GM23338 (cell line): ENCODE data around the gene CTSF. TPM values are rescaled to one million over a fixed set of nuclear protein-coding genes. Genes with fewer than 3 reads are reported as not detected.

Experiments used
- ATAC-seq: fragments of 200-7000 bp; cut with Tn5 transposase; 3 replicates; pipeline ENCODE4 v1.9.1; 2020
- DNase-seq: peaks from one replicate; pipeline ENCODE4 v3.0.0-alpha.2; 2015; ENCODE audit warnings: low spot score
- H2AFZ ChIP-seq: fragments of 200-600 bp; sonication (generic); 2 replicates; pipeline ENCODE4 v1.8.0; 2016; ENCODE audit warnings: antibody characterized with exemption, mild to moderate bottlenecking, moderate library complexity
- H3F3A ChIP-seq: fragments of 200-600 bp; sonication (generic); replicated peaks from 2 replicates; pipeline ENCODE4 v1.8.0; 2017; ENCODE audit warnings: antibody characterized with exemption, mixed run types, low read depth
- H3K27ac ChIP-seq: fragments of 200-600 bp; sonication (generic); 2 replicates; pipeline ENCODE4 v1.6.1; 2016; ENCODE audit warnings: low read depth
- H3K27me3 ChIP-seq: fragments of 200-600 bp; sonication (generic); 2 replicates; pipeline ENCODE4 v1.8.0; 2016; ENCODE audit warnings: mild to moderate bottlenecking, mixed run types, moderate library complexity; ENCODE audit not compliant: insufficient read depth
- H3K36me3 ChIP-seq: fragments of 200-600 bp; sonication (generic); 2 replicates; pipeline ENCODE4 v1.8.0; 2016; ENCODE audit warnings: mild to moderate bottlenecking; ENCODE audit not compliant: insufficient read depth
- H3K4me1 ChIP-seq: fragments of 200-600 bp; sonication (generic); 2 replicates; pipeline ENCODE4 v1.8.0; 2016; ENCODE audit warnings: mild to moderate bottlenecking, moderate library complexity; ENCODE audit not compliant: insufficient read depth
- H3K4me2 ChIP-seq: fragments of 200-600 bp; sonication (generic); 2 replicates; pipeline ENCODE4 v1.7.1; 2017; ENCODE audit warnings: mixed run types
- H3K4me3 ChIP-seq: fragments of 200-600 bp; sonication (generic); 2 replicates; pipeline ENCODE4 v1.6.1; 2016; ENCODE audit warnings: mixed run types
- H3K79me2 ChIP-seq: fragments of 200-600 bp; sonication (generic); replicated peaks from 2 replicates; pipeline ENCODE4 v1.8.0; 2017; ENCODE audit warnings: mild to moderate bottlenecking; ENCODE audit not compliant: insufficient read depth
- H3K9me2 ChIP-seq: fragments of 200-600 bp; sonication (generic); 2 replicates; pipeline ENCODE4 v1.8.0; 2017; ENCODE audit not compliant: insufficient read depth
- H4K20me1 ChIP-seq: fragments of 200-600 bp; sonication (generic); replicated peaks from 2 replicates; pipeline ENCODE4 v1.8.0; 2017; ENCODE audit warnings: mild to moderate bottlenecking; ENCODE audit not compliant: insufficient read depth
- H3K27ac Mint-ChIP-seq: 2 replicates; pipeline ENCODE4 v1.8.0; 2020; ENCODE audit warnings: inconsistent platforms, mild to moderate bottlenecking, moderate library complexity, mixed read lengths
- H3K27me3 Mint-ChIP-seq: 3 replicates; pipeline ENCODE4 v1.8.0; 2022; ENCODE audit warnings: low read depth, mild to moderate bottlenecking, moderate library complexity, mixed read lengths, inconsistent platforms; ENCODE audit not compliant: insufficient read depth, poor library complexity
- H3K36me3 Mint-ChIP-seq: 3 replicates; pipeline ENCODE4 v1.8.0; 2021; ENCODE audit warnings: low read depth, mild to moderate bottlenecking, inconsistent platforms, moderate library complexity, mixed read lengths
- H3K4me1 Mint-ChIP-seq: 3 replicates; pipeline ENCODE4 v1.8.0; 2020; ENCODE audit warnings: mild to moderate bottlenecking, inconsistent platforms, mixed read lengths
- H3K4me3 Mint-ChIP-seq: 3 replicates; pipeline ENCODE4 v1.8.0; 2021; ENCODE audit warnings: moderate library complexity, mild to moderate bottlenecking, inconsistent platforms, mixed read lengths
- H3K9me3 Mint-ChIP-seq: 3 replicates; pipeline ENCODE4 v1.8.0; 2020; ENCODE audit warnings: moderate library complexity, mild to moderate bottlenecking, inconsistent platforms, mixed read lengths
- CREB1 ChIP-seq: fragments of 250-450 bp; sonication (Bioruptor Pico); IDR thresholded peaks from 2 replicates; pipeline ENCODE4 v1.5.0; 2020; ENCODE audit warnings: low read depth, mild to moderate bottlenecking, moderate library complexity
- EZH2phosphoT487 ChIP-seq: fragments of 200-600 bp; sonication (generic); IDR thresholded peaks from one replicate; pipeline ENCODE4 v1.8.1; 2018; ENCODE audit warnings: antibody characterized with exemption; ENCODE audit not compliant: unreplicated experiment
- JUNB ChIP-seq: IDR thresholded peaks from one replicate; pipeline ENCODE4 v1.6.1; 2016; ENCODE audit warnings: antibody characterized with exemption; ENCODE audit not compliant: unreplicated experiment
- NANOG ChIP-seq: IDR thresholded peaks from 2 replicates; pipeline ENCODE4 v1.6.1; 2016; ENCODE audit warnings: antibody characterized with exemption, borderline replicate concordance
- POLR2AphosphoS5 ChIP-seq: IDR thresholded peaks from 2 replicates; pipeline ENCODE4 v1.6.1; 2016; ENCODE audit warnings: antibody characterized with exemption, low read depth
- STAT1 ChIP-seq: IDR thresholded peaks from one replicate; pipeline ENCODE4 v1.6.1; 2016; ENCODE audit warnings: antibody characterized with exemption; ENCODE audit not compliant: unreplicated experiment
- ZNF114 ChIP-seq: fragments of 250-450 bp; sonication (Bioruptor Pico); IDR thresholded peaks from 2 replicates; pipeline ENCODE4 v1.5.0; 2020; ENCODE audit warnings: mild to moderate bottlenecking, moderate library complexity
- ZNF331 ChIP-seq: fragments of 250-450 bp; sonication (Bioruptor Pico); IDR thresholded peaks from 2 replicates; pipeline ENCODE4 v1.5.0; 2020; ENCODE audit warnings: low read depth, mild to moderate bottlenecking, moderate library complexity
- polyA plus RNA-seq: library from polyadenylated mRNA; unstranded; fragments of >200 nt; fragmentation: Nextera tagmentation; extraction: Ambion mirVana; gene quantifications from 2 replicates; pipeline ENCODE4 v1.2.1, GENCODE V29; 2016
- total RNA-seq: library from RNA; depleted of rRNA; stranded (reverse); fragments of >200 nt; shearing (Covaris generic); gene quantifications from 2 replicates; pipeline ENCODE4 v1.2.3, GENCODE V29; 2014
- TF ChIP-seq, protein P1 (sequence below): fragments of 250-450 bp; sonication (Bioruptor Pico); IDR thresholded peaks from 2 replicates; pipeline ENCODE4 v1.5.0; 2020; ENCODE audit warnings: mild to moderate bottlenecking, moderate library complexity
- TF ChIP-seq, protein P2 (sequence below), 2 experiments: fragments of 200-600 bp in 1 of 2; sonication (generic) in 1 of 2; conservative IDR thresholded peaks; 2 replicates each; pipeline versions ENCODE4 v1.5.1 to v1.6.1; 2016 to 2017; ENCODE audit warnings: antibody characterized with exemption in 2 of 2, low read depth in 2 of 2, mild to moderate bottlenecking in 2 of 2, moderate library complexity in 1 of 2
- TF ChIP-seq, protein P3 (sequence below): IDR thresholded peaks from 2 replicates; pipeline ENCODE4 v1.6.1; 2016; ENCODE audit warnings: antibody characterized with exemption

Gene CTSF
- total and polyA plus RNA-seq, 2 experiments from 2014 or later, result 20.4 to 51.1 TPM

DNA sequence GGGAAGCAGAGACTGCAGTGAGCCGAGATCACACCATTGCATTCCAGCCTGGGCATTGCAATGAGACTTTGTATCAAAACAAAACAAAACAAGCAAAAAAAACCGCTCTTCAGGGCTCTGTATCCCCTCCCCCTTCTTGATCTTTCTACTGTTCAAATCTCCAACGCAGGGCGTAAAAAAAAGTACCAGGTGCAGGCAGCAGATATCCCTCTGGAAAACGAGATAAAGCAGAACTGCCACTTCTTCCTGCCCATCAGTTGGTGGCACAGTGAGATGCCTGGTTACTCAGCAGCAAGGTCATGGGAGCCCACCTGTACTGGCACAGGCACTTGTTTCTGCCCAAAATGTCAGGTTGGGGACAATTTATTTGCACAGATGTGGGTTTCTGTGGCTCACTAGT lies 35.7 kb upstream of the CTSF start (continued):
- TF ChIP-seq, protein P1, sequence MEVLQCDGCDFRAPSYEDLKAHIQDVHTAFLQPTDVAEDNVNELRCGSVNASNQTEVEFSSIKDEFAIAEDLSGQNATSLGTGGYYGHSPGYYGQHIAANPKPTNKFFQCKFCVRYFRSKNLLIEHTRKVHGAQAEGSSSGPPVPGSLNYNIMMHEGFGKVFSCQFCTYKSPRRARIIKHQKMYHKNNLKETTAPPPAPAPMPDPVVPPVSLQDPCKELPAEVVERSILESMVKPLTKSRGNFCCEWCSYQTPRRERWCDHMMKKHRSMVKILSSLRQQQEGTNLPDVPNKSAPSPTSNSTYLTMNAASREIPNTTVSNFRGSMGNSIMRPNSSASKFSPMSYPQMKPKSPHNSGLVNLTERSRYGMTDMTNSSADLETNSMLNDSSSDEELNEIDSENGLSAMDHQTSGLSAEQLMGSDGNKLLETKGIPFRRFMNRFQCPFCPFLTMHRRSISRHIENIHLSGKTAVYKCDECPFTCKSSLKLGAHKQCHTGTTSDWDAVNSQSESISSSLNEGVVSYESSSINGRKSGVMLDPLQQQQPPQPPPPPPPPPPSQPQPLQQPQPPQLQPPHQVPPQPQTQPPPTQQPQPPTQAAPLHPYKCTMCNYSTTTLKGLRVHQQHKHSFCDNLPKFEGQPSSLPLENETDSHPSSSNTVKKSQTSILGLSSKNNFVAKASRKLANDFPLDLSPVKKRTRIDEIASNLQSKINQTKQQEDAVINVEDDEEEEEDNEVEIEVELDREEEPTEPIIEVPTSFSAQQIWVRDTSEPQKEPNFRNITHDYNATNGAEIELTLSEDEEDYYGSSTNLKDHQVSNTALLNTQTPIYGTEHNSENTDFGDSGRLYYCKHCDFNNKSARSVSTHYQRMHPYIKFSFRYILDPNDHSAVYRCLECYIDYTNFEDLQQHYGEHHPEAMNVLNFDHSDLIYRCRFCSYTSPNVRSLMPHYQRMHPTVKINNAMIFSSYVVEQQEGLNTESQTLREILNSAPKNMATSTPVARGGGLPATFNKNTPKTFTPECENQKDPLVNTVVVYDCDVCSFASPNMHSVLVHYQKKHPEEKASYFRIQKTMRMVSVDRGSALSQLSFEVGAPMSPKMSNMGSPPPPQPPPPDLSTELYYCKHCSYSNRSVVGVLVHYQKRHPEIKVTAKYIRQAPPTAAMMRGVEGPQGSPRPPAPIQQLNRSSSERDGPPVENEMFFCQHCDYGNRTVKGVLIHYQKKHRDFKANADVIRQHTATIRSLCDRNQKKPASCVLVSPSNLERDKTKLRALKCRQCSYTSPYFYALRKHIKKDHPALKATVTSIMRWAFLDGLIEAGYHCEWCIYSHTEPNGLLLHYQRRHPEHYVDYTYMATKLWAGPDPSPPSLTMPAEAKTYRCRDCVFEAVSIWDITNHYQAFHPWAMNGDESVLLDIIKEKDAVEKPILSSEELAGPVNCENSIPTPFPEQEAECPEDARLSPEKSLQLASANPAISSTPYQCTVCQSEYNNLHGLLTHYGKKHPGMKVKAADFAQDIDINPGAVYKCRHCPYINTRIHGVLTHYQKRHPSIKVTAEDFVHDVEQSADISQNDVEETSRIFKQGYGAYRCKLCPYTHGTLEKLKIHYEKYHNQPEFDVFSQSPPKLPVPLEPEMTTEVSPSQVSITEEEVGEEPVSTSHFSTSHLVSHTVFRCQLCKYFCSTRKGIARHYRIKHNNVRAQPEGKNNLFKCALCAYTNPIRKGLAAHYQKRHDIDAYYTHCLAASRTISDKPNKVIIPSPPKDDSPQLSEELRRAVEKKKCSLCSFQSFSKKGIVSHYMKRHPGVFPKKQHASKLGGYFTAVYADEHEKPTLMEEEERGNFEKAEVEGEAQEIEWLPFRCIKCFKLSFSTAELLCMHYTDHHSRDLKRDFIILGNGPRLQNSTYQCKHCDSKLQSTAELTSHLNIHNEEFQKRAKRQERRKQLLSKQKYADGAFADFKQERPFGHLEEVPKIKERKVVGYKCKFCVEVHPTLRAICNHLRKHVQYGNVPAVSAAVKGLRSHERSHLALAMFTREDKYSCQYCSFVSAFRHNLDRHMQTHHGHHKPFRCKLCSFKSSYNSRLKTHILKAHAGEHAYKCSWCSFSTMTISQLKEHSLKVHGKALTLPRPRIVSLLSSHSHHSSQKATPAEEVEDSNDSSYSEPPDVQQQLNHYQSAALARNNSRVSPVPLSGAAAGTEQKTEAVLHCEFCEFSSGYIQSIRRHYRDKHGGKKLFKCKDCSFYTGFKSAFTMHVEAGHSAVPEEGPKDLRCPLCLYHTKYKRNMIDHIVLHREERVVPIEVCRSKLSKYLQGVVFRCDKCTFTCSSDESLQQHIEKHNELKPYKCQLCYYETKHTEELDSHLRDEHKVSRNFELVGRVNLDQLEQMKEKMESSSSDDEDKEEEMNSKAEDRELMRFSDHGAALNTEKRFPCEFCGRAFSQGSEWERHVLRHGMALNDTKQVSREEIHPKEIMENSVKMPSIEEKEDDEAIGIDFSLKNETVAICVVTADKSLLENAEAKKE (CRISPR knock-in tag), result no peak
- no peak for TF ChIP-seq STAT1

DNA sequence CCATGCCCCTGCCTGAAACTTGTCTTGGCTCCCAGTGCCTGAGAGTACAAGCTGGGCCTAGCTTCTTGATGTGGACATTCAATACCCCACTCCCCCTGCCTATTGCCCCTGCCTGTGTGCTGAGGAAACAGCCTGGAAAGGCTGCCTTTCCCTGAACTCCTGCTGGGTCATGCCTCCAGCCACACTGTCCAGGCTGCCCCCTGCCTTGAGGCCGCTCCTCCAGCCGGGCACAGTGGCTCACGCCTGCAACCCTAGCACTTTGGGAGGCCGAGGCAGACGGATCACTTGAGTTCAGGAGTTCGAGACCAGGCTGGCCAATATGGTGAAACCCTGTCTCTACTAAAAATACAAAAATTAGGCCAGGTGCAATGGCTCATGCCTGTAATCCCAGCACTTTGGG lies 34.7 kb upstream of the CTSF start:
- peaks cover 18% of the 10 kb centered on the region; the same call in 2 of the 3 replicates for H3K36me3 Mint-ChIP-seq
- Histone ChIP-seq H3K4me3 (no peak overlapping the region), H3K27me3 (no peaks in the 10 kb centered on the region), H3K4me2 (no peak overlapping the region), H3K79me2 (no peaks in the 10 kb centered on the region), H3K4me1 (no peaks in the 10 kb centered on the region), H2AFZ (no peak overlapping the region), H3F3A (no peaks in the 10 kb centered on the region), H3K9me2 (no peaks in the 10 kb centered on the region), H3K36me3 (no peaks in the 10 kb centered on the region), H3K27ac (no peak overlapping the region), H4K20me1 (no peaks in the 10 kb centered on the region)
- no peaks in the 10 kb centered on the region for H3K4me1 Mint-ChIP-seq
- no peak for DNase-seq
- no peak for ATAC-seq
- H3K27me3 Mint-ChIP-seq, result peaks cover 2% of the 10 kb centered on the region
- no peak overlapping the region for H3K4me3 Mint-ChIP-seq
- H3K27ac Mint-ChIP-seq, result no peak overlapping the region
- no peaks in the 10 kb centered on the region for H3K9me3 Mint-ChIP-seq
- TF ChIP-seq EZH2phosphoT487, result no peak
- TF ChIP-seq ZNF114 (CRISPR knock-in tag), result no peak
- TF ChIP-seq, protein P2, sequence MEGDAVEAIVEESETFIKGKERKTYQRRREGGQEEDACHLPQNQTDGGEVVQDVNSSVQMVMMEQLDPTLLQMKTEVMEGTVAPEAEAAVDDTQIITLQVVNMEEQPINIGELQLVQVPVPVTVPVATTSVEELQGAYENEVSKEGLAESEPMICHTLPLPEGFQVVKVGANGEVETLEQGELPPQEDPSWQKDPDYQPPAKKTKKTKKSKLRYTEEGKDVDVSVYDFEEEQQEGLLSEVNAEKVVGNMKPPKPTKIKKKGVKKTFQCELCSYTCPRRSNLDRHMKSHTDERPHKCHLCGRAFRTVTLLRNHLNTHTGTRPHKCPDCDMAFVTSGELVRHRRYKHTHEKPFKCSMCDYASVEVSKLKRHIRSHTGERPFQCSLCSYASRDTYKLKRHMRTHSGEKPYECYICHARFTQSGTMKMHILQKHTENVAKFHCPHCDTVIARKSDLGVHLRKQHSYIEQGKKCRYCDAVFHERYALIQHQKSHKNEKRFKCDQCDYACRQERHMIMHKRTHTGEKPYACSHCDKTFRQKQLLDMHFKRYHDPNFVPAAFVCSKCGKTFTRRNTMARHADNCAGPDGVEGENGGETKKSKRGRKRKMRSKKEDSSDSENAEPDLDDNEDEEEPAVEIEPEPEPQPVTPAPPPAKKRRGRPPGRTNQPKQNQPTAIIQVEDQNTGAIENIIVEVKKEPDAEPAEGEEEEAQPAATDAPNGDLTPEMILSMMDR (conservative IDR thresholded peaks at IDR 0.05; ENCODE audit: low read depth in 2 of 2), result no peak
- no peak for TF ChIP-seq POLR2AphosphoS5
- TF ChIP-seq JUNB, result no peak
- no peak for TF ChIP-seq NANOG
- no peak for TF ChIP-seq ZNF331 (CRISPR knock-in tag)
- TF ChIP-seq CREB1, result no peak
- TF ChIP-seq, protein P3, sequence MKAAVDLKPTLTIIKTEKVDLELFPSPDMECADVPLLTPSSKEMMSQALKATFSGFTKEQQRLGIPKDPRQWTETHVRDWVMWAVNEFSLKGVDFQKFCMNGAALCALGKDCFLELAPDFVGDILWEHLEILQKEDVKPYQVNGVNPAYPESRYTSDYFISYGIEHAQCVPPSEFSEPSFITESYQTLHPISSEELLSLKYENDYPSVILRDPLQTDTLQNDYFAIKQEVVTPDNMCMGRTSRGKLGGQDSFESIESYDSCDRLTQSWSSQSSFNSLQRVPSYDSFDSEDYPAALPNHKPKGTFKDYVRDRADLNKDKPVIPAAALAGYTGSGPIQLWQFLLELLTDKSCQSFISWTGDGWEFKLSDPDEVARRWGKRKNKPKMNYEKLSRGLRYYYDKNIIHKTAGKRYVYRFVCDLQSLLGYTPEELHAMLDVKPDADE, result no peak
